ENCODE data around the gene PPP4R2.

PPP4R2 gene

DNA sequence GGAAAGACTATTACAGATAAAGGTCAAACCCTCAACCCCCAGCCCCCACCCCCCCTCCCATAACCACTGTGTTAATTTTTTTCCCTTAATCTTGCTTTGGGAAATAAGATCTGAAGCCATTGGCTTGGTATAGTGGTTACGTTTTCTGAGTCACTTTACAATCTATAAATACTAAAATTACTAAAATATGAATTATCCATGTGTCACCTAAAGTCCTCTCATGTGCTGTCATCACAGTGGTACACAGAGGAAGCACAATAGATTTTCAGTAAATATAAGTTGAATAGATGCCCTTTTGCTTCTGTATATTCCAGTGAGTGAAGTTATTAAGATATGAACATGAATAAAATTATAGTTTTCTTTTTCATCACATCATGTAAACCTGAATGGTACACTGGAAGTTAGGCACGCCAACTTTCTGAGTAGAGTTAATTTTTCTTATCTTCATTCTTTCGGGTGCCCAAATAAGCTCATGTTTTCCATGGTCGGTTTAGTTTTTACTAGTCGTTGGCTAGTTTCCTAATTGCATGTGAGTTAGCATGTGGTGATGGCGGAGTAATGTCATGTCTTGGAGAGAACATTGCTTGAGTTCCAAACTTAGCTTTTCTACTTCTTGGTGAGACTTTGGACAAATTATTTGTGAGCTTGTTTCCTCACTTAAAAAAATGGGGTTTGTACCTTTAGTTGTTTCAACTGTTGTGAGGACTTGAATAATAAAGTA is 11.5 kb downstream of the PPP4R2 start:
- TF ChIP-seq, protein P1, sequence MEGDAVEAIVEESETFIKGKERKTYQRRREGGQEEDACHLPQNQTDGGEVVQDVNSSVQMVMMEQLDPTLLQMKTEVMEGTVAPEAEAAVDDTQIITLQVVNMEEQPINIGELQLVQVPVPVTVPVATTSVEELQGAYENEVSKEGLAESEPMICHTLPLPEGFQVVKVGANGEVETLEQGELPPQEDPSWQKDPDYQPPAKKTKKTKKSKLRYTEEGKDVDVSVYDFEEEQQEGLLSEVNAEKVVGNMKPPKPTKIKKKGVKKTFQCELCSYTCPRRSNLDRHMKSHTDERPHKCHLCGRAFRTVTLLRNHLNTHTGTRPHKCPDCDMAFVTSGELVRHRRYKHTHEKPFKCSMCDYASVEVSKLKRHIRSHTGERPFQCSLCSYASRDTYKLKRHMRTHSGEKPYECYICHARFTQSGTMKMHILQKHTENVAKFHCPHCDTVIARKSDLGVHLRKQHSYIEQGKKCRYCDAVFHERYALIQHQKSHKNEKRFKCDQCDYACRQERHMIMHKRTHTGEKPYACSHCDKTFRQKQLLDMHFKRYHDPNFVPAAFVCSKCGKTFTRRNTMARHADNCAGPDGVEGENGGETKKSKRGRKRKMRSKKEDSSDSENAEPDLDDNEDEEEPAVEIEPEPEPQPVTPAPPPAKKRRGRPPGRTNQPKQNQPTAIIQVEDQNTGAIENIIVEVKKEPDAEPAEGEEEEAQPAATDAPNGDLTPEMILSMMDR (IDR thresholded peaks at IDR 0.05; ENCODE audit: insufficient read depth, missing control alignments), result no peak
- FAIRE-seq, result no peak
- DNase-seq (ENCODE audit: insufficient read length, low spot score), result no peak

DNA sequence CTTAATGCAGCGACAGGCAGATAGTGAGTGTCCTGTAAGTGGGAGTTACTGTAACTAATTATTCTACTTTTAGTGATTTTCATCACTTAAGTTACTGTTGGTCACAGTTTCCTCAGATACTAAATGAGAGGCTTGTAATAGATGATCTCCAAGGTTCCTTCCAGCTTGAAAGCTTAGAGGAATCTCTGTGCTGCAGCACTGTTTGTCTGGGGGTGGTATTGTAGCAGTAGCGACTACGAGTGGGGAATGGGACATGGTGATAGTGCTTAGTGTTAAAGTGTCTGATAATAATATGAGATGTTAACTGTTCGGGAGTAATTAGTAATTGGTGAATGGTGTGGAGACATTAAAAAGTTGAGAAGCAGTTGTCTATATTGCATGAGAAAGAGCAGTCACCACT is 12.4 kb downstream of the PPP4R2 start:
- no peak for FAIRE-seq
- TF ChIP-seq, protein P1 (IDR thresholded peaks at IDR 0.05; ENCODE audit: insufficient read depth, missing control alignments), result no peak
- DNase-seq (ENCODE audit: insufficient read length, low spot score), result no peak

DNA sequence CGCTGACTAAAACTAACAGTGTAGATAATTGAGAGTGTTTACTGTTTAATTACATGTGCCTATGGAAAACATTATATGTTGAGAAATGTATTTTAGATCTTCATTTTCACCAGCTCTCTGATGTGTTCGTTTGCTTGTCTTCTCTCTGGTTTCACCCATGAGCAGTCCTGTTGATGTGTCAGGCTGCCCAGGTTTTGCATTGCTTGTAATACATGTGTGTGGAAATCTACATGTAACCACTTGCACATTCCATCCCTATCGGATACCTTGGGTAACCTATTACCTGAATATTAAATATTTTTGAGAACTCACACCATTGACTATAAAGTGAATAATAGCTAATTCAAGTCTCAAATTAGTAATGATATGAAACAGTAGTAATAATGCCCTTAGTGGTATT is 13.1 kb downstream of the PPP4R2 start:
- TF ChIP-seq, protein P1 (IDR thresholded peaks at IDR 0.05; ENCODE audit: insufficient read depth, missing control alignments), result no peak
- no peak for FAIRE-seq
- DNase-seq (ENCODE audit: insufficient read length, low spot score), result no peak

DNA sequence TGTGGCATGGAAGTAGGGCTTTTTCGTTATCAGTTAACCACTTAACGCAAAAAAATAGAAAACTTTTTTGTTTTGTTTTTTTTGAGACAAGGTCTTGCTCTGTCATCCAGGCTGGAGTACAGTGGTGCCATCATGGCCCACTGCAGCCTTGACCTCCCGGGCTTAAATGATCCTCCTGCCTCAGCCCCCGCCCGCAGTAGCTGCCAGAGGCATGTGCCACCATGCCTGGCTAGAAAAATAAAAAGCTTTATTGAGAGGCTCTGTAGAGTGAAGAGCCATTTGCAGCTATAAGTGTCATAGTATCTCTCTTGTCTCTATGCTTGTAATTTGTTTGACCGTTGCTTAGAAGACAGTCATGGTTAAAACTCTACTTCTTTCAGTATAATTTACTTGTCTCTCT is 13.5 kb downstream of the PPP4R2 start:
- TF ChIP-seq, protein P1 (IDR thresholded peaks at IDR 0.05; ENCODE audit: insufficient read depth, missing control alignments), result no peak
- no peak for DNase-seq (ENCODE audit: insufficient read length, low spot score)
- FAIRE-seq, result no peak

DNA sequence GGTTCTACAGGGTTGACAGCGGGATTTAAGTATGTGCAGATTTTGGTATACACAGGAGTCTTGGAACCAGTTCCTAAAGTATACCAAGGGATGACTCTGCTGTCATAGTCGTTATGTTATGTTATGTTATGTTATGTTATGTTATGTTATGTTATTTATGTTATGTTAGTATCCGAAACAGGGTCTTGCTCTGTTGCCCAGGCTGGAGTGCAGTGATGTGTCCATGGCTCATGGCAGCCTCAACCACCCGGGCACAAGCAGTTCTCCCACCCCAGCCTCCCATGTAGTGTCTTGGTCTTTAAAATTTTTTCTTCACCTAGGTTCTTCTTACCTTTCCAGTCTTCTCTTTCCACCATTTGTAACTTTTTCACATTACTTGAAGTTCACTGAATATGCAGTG is 21.7 kb downstream of the PPP4R2 start:
- TF ChIP-seq, protein P1 (IDR thresholded peaks at IDR 0.05; ENCODE audit: insufficient read depth, missing control alignments), result no peak
- no peak for FAIRE-seq
- DNase-seq (ENCODE audit: insufficient read length, low spot score), result no peak

DNA sequence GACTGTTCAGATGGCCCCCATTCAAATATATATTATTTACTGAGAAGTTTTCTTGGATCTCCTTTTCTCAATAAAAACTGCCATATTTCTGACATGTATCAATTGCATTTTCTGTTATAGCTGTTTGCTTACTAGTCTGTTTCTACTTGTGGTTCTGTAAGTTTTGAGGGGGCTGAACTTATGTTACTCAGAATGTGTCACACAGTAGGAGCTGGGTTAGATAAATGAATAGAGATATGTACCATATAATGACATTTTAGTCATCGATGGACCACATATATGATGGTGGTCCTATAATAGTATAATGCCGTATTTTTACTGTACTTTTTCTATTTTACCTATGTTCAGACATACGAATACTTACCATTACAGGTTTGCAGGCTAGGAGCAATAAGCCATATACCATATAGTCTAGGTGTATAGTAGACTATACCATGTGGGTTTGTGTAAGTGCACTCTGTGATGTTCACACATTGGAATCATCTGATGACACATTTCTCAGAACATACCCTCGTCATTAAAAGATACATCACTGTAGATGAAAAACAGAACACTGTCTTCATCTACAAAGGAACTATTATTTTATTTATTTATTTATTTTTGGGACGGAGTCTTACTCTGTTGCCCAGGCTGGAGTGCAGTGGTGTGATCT is 22.3 kb downstream of the PPP4R2 start:
- FAIRE-seq (no peak), DNase-seq (ENCODE audit: insufficient read length, low spot score) (no peak)
- TF ChIP-seq, protein P1 (IDR thresholded peaks at IDR 0.05; ENCODE audit: insufficient read depth, missing control alignments), result no peak

DNA sequence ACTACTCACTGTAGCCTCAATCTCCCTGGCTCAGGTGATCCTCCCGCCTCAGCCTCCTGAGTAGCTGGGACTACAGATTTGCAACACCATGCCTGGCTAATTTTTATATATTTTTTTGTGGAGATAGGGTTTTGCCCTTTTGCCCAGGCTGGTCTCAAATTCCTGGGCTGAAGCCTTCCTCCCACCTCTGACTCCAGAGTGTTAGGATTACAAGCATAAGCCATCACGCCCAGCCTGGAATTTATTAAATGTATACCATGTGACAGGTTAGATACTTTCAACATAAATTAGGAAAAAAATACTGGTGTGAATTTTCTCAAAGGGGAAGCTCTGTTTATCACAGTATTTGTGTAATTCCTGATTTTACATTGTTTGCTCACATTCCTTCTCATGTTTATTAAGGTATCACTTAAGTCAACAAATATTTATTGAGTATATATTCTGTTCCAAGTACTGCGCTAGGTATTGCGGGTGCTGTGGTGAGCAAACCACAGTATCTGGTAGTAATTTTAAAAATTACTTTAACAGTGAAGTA is 24.8 kb downstream of the PPP4R2 start:
- TF ChIP-seq, protein P1 (IDR thresholded peaks at IDR 0.05; ENCODE audit: insufficient read depth, missing control alignments), result no peak
- DNase-seq (ENCODE audit: insufficient read length, low spot score) (no peak), FAIRE-seq (no peak)
